Neuronal stem cell (in vitro differentiated cells): ENCODE results near the gene E2F3. TPM values are rescaled to one million over a fixed set of nuclear protein-coding genes. Genes with fewer than 3 reads are reported as not detected.
A peak's percentile ranks its signal among the peaks of the same experiment; 100 is the strongest.

Experiments used
- DNase-seq: peaks from one replicate; pipeline ENCODE4 v3.0.0-alpha.2; 2013; ENCODE audit warnings: low spot score
- H2AFZ ChIP-seq: one replicate; pipeline ENCODE4 v1.6.1; 2013; ENCODE audit warnings: mild to moderate bottlenecking, low read length, inconsistent platforms
- H2AK5ac ChIP-seq: 2 replicates; pipeline ENCODE4 v1.6.1; 2013; ENCODE audit warnings: low read depth, mild to moderate bottlenecking, inconsistent platforms, low read length, moderate library complexity, mixed read lengths
- H2BK120ac ChIP-seq: 2 replicates; pipeline ENCODE4 v1.6.1; 2013; ENCODE audit warnings: low read depth, mild to moderate bottlenecking, inconsistent platforms, low read length, moderate library complexity, mixed read lengths
- H2BK12ac ChIP-seq: one replicate; pipeline ENCODE4 v1.6.1; 2013; ENCODE audit warnings: low read length, inconsistent platforms
- H2BK15ac ChIP-seq: 2 replicates; pipeline ENCODE4 v1.6.1; 2013; ENCODE audit warnings: mild to moderate bottlenecking, low read length, inconsistent platforms, mixed read lengths
- H2BK5ac ChIP-seq: one replicate; pipeline ENCODE4 v1.6.1; 2013; ENCODE audit warnings: inconsistent platforms, mild to moderate bottlenecking, low read length, moderate library complexity
- H3K14ac ChIP-seq: one replicate; pipeline ENCODE4 v1.6.1; 2013; ENCODE audit warnings: low read length, inconsistent platforms
- H3K18ac ChIP-seq: 2 replicates; pipeline ENCODE4 v1.6.1; 2013; ENCODE audit warnings: low read length, inconsistent platforms
- H3K23ac ChIP-seq: 2 replicates; pipeline ENCODE4 v1.6.1; 2013; ENCODE audit warnings: low read depth, mild to moderate bottlenecking, mixed read lengths, low read length, inconsistent platforms; ENCODE audit not compliant: poor library complexity
- H3K27ac ChIP-seq: replicated peaks from 3 replicates; pipeline ENCODE4 v1.5.1; 2013; ENCODE audit warnings: low read length, inconsistent platforms
- H3K27me3 ChIP-seq, 3 experiments: 2 replicates each; pipeline ENCODE4 v1.6.1; 2013; ENCODE audit warnings: low read length in 3 of 3, mild to moderate bottlenecking in 2 of 3, inconsistent platforms in 1 of 3, low read depth in 1 of 3, mixed read lengths in 1 of 3, moderate library complexity in 1 of 3; ENCODE audit not compliant: control insufficient read depth in 3 of 3, insufficient read depth in 3 of 3
- H3K36me3 ChIP-seq, 2 donors: replicated peaks in 1 of 2; 2 replicates each; pipeline ENCODE4 v1.6.1; 2013; ENCODE audit warnings: low read length in 2 of 2; ENCODE audit not compliant: control insufficient read depth in 2 of 2, insufficient read depth in 2 of 2
- H3K4ac ChIP-seq: 2 replicates; pipeline ENCODE4 v1.6.1; 2013; ENCODE audit warnings: inconsistent platforms, mild to moderate bottlenecking, low read length, moderate library complexity
- H3K4me1 ChIP-seq, 2 donors: 1 replicate in 1 of 2; 2 replicates in 1 of 2; pipeline ENCODE4 v1.6.1; 2013; ENCODE audit warnings: low read length in 2 of 2, low read depth in 1 of 2; ENCODE audit not compliant: control insufficient read depth in 2 of 2, insufficient read depth in 1 of 2
- H3K4me2 ChIP-seq: one replicate; pipeline ENCODE4 v1.6.1; 2013; ENCODE audit warnings: mild to moderate bottlenecking, low read length, inconsistent platforms; ENCODE audit not compliant: insufficient read depth, poor library complexity, severe bottlenecking
- H3K4me3 ChIP-seq, 2 donors: 2 replicates each; pipeline ENCODE4 v1.5.1; 2013; ENCODE audit warnings: low read length in 2 of 2, mild to moderate bottlenecking in 2 of 2, inconsistent platforms in 1 of 2, moderate library complexity in 1 of 2
- H3K79me1 ChIP-seq: one replicate; pipeline ENCODE4 v1.6.1; 2013; ENCODE audit warnings: low read depth, mild to moderate bottlenecking, inconsistent platforms, low read length, moderate library complexity
- H3K9ac ChIP-seq: one replicate; pipeline ENCODE4 v1.6.1; 2013; ENCODE audit warnings: mild to moderate bottlenecking, low read depth, low read length, inconsistent platforms; ENCODE audit not compliant: poor library complexity
- H3K9me3 ChIP-seq, 2 donors: replicated peaks in 1 of 2; 2 replicates each; pipeline versions ENCODE3 to v1.6.1; 2013; ENCODE audit warnings: low read length in 2 of 2, mild to moderate bottlenecking in 2 of 2, inconsistent platforms in 1 of 2, low read depth in 1 of 2, mixed read lengths in 1 of 2, moderate library complexity in 1 of 2; ENCODE audit not compliant: control insufficient read depth in 2 of 2, insufficient read depth in 1 of 2
- H4K8ac ChIP-seq: one replicate; pipeline ENCODE4 v1.6.1; 2013; ENCODE audit warnings: low read depth, mild to moderate bottlenecking, inconsistent platforms, low read length, moderate library complexity
- H4K91ac ChIP-seq: one replicate; pipeline ENCODE4 v1.6.1; 2013; ENCODE audit warnings: low read length, low read depth, mild to moderate bottlenecking, inconsistent platforms; ENCODE audit not compliant: poor library complexity
- WGBS, 2 donors: extraction: QIAGEN DNeasy Blood & Tissue Kit; methylation state at CpG; one replicate each; pipeline ENCODE4 v1.1.7; 2013; ENCODE audit warnings: missing lambda C conversion rate in 2 of 2, mixed read lengths in 1 of 2; ENCODE audit not compliant: insufficient read length in 2 of 2, insufficient replicate concordance in 1 of 2; ENCODE audit errors: extremely low coverage in 2 of 2; 5-methylcytosine and 5-hydroxymethylcytosine counted together
- polyA plus RNA-seq, 2 experiments: library from polyadenylated mRNA; stranded (reverse); fragments of 200-250 nt; gene quantifications; one replicate each; pipeline ENCODE4 v1.2.3, GENCODE V29; 2013

The E2F3 gene
- polyA plus RNA-seq (2013, experiment 1 of 2), result 22.6 TPM
- polyA plus RNA-seq (2013, experiment 2 of 2), result 23.2 TPM

DNA sequence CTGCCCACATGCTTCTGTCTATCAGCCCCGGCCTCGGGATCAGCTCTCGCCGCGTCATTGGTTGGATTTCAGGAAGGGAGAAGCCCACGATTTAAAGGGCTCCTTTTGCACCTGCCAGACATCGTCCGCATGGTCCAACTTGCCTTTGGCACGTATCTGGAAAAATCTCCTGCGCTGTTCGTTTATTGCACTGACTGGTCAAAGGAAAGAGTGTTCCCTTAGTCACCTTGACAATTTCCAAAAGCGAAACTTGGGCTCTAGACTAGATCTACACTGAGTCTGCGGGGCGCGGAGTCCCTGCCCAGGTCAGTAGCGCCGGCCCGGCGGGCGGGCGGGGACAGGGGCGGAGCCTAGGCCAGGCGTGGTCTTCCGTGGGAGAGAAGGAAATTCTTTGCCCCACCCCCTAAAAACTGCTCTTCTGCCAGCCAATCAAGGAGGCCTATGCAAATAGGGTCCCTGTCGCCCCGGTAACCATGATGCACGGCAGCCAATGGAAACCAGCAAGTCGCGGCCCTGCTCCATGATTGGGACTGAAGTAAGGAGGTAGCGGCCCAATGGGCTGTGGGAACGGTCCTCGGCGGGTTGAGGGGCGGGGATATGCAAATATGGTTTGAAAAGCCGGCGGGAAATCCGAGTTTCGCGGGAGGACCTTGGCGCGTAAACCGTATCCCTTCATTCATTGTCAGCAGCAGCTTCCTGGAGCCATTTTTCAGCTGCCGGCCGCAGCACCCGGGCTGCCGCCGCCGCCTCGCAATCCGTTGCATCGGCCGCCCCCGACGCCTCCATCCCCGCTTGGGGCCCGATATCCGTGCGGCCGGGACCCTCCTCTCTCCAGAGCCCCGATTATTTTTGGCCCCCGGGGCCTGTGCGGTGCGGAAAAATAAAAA, at the start of gene E2F3:
Gene E2F3 (plus strand): TSS at position 675 of the 887 bp plus-strand sequence. CDS start 354 bp downstream, outside the sequence.
- no CpG with 5 or more reads among the region's 63 CpGs for WGBS, 2 donors
- H2BK5ac ChIP-seq, result peak within 1 kb of the TSS; percentile 98
- peak; percentile 99 for DNase-seq

DNA sequence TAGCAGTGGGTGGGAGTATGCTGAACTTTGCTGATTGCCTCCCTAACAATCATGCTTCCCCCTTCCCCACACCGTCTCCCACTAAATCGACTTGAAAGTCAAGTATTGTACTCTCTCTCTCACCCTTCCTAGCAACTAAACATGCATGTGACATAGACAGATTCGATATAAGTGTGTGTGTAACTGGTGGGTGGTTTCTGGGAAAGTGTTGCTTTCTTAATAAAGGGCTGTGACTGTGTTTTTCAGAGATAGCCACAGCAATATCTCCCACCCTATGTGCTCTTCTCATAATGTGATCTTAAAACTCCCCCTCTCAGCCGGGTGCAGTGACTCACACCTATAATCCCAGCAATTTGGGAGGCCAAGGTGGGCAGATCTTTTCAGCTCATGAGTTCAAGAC, 49.3 kb upstream of the E2F3 start:
- Histone ChIP-seq H2AFZ (no peak overlapping the region), H2BK5ac (no peak overlapping the region), H2BK120ac (no peak overlapping the region), H3K14ac (no peak overlapping the region), H3K23ac (no peak overlapping the region), H3K4me1 (peaks cover 0 to 2% of the 10 kb centered on the region in 2 donors), H2BK15ac (no peak overlapping the region), H3K27ac (no peak overlapping the region), H3K4me2 (no peak overlapping the region), H3K79me1 (no peaks in the 10 kb centered on the region), H4K8ac (no peak overlapping the region), H3K4ac (no peak overlapping the region), H4K91ac (no peak overlapping the region), H3K27me3 (peaks cover 0 to 5% (median 0%) of the 10 kb centered on the region in 3 experiments), H3K4me3 (no peak overlapping the region), H3K36me3 (no peaks in the 10 kb centered on the region), H3K9me3 (peaks cover 3 to 6% of the 10 kb centered on the region in 2 donors), H3K9ac (no peak overlapping the region), H3K18ac (no peak overlapping the region), H2AK5ac (no peak overlapping the region), H2BK12ac (no peak overlapping the region)
- WGBS, 2 donors, result no CpG with 5 or more reads among the region's 4 CpGs
- DNase-seq, result no peak

More for the DNA sequence above, at the start of gene E2F3:
- Histone ChIP-seq H3K4me2 (peak within 1 kb of the TSS; percentile 82), H2BK120ac (no peak within 1 kb of the TSS), H2BK12ac (no peak within 1 kb of the TSS), H3K4me1 (no peaks in the 10 kb centered on the region), H3K14ac (peak within 1 kb of the TSS; percentile 91), H3K23ac (peak within 1 kb of the TSS; percentile 96), H2BK15ac (peak within 1 kb of the TSS; percentile 82), H3K9me3 (no peaks in the 10 kb centered on the region), H3K9ac (peak within 1 kb of the TSS; percentile 98), H3K36me3 (peaks cover 0 to 18% of the 10 kb centered on the region in 2 donors), H3K27me3 (no peaks in the 10 kb centered on the region), H2AK5ac (peak within 1 kb of the TSS; percentile 96), H3K27ac (peak within 1 kb of the TSS; percentile 82), H3K4me3 (peak within 1 kb of the TSS; percentile 65 to 96), H4K8ac (peak within 1 kb of the TSS; percentile 77), H3K18ac (peak within 1 kb of the TSS; percentile 99), H4K91ac (peak within 1 kb of the TSS; percentile 97), H3K4ac (peak within 1 kb of the TSS; percentile 87), H3K79me1 (peaks cover under 1% of the 10 kb centered on the region), H2AFZ (peak within 1 kb of the TSS; percentile 89)

DNA sequence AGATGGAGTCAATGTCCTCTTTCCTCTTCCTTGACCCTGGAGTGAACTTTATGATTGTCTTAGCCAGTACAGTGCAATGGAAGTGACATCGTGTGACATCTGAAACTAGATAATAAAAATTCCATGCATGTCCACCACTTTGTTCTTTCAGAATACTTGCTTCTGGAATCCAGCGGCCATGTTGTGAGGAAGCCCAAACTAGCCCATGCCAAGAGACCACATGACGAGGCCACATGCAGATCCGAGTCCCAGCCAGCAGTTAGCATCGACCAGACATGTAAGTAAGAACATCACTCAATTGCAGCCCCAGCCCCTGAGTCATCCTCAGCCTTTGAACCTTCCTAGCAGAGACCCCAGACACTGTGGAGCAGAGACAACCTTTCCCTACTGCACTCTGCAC, 48.5 kb upstream of the E2F3 start:
- no CpG with 5 or more reads among the region's 5 CpGs for WGBS, 2 donors
- no peak overlapping the region for H3K4me2 ChIP-seq
- H2BK12ac ChIP-seq, result no peak overlapping the region
- H3K23ac ChIP-seq, result no peak overlapping the region
- no peak overlapping the region for H3K14ac ChIP-seq
- H3K9ac ChIP-seq, result no peak overlapping the region
- H3K4me1 ChIP-seq, result peaks cover 0 to 2% of the 10 kb centered on the region in 2 donors
- DNase-seq, result no peak
- no peaks in the 10 kb centered on the region for H3K79me1 ChIP-seq
- H3K9me3 ChIP-seq, result peaks cover 3 to 6% of the 10 kb centered on the region in 2 donors
- no peak overlapping the region for H2BK15ac ChIP-seq
- H2AFZ ChIP-seq, result no peak overlapping the region
- H3K27ac ChIP-seq, result no peak overlapping the region
- H3K4ac ChIP-seq, result no peak overlapping the region
- no peak overlapping the region for H2BK120ac ChIP-seq
- H3K18ac ChIP-seq, result no peak overlapping the region
- H3K27me3 ChIP-seq, result peaks cover 0 to 5% (median 0%) of the 10 kb centered on the region in 3 experiments
- H3K4me3 ChIP-seq, result no peak overlapping the region
- H4K91ac ChIP-seq, result no peak overlapping the region
- H2AK5ac ChIP-seq, result no peak overlapping the region
- no peak overlapping the region for H2BK5ac ChIP-seq
- no peak overlapping the region for H4K8ac ChIP-seq
- no peaks in the 10 kb centered on the region for H3K36me3 ChIP-seq

DNA sequence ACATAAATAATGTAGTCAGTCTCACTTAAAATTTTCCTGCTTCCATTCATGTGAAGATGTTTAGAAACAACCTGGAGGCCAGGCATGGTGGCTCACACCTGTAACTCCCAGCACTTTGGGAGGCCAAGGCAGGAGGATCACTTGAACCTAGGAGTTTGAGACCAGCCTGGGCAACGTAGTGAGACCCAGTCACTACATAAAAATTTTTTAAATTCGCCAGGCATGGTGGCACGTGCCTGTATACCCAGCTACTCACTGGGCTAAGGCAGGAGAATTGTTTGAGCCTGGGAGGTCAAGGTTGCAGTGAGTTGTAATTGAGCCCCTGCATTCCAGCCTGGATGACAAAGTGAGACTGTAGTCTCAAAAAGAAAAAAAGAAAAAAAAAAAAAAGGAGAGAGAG, 47.3 kb upstream of the E2F3 start:
- Histone ChIP-seq H3K27ac (no peak overlapping the region), H4K91ac (no peak overlapping the region), H3K14ac (no peak overlapping the region), H3K4ac (no peak overlapping the region), H3K9me3 (peaks cover 3 to 6% of the 10 kb centered on the region in 2 donors), H4K8ac (no peak overlapping the region), H3K9ac (no peak overlapping the region), H3K4me2 (no peak overlapping the region), H3K27me3 (peaks cover 0 to 5% (median 0%) of the 10 kb centered on the region in 3 experiments), H2AK5ac (no peak overlapping the region), H3K4me3 (no peak overlapping the region), H3K4me1 (peaks cover 0 to 2% of the 10 kb centered on the region in 2 donors), H2AFZ (no peak overlapping the region), H3K36me3 (no peaks in the 10 kb centered on the region), H2BK12ac (no peak overlapping the region), H3K79me1 (no peaks in the 10 kb centered on the region), H3K18ac (no peak overlapping the region), H2BK15ac (no peak overlapping the region), H2BK120ac (no peak overlapping the region), H2BK5ac (no peak overlapping the region), H3K23ac (no peak overlapping the region)
- DNase-seq, result no peak
- no CpG with 5 or more reads among the region's 3 CpGs for WGBS, 2 donors
